GM12878 (cell line): Measurements from ENCODE around the gene CDC37L1. TPM values are rescaled to one million over a fixed set of nuclear protein-coding genes. Genes with fewer than 3 reads are reported as not detected.

Experiments
- CBX5 ChIP-seq: sonication (generic); IDR thresholded peaks from 2 replicates; pipeline ENCODE4 v1.6.1; 2016; ENCODE audit warnings: low read depth, moderate library complexity, mild to moderate bottlenecking, inconsistent platforms
- EED ChIP-seq: sonication (generic); IDR thresholded peaks from 2 replicates; pipeline ENCODE4 v1.6.1; 2016; ENCODE audit warnings: antibody characterized with exemption, low read depth
- GABPA ChIP-seq: IDR thresholded peaks from 2 replicates; pipeline ENCODE4 v1.6.1; 2014; ENCODE audit warnings: antibody characterized with exemption, low read depth, mild to moderate bottlenecking, inconsistent platforms
- HDAC6 ChIP-seq: fragments of 200-600 bp; sonication (generic); IDR thresholded peaks from one replicate; pipeline ENCODE4 v1.8.0; 2017; ENCODE audit warnings: antibody characterized with exemption; ENCODE audit not compliant: unreplicated experiment
- HSF1 ChIP-seq: fragments of 150-350 bp; IDR thresholded peaks from 2 replicates; pipeline ENCODE4 v1.6.1; 2014; ENCODE audit warnings: mild to moderate bottlenecking, low read depth, low read length
- IKZF2 ChIP-seq, 2 experiments: fragments of 450-650 bp; IDR thresholded peaks; 2 replicates each; pipeline ENCODE4 v1.6.1; 2017; ENCODE audit warnings: mild to moderate bottlenecking in 2 of 2, moderate library complexity in 2 of 2
- JUNB ChIP-seq: IDR thresholded peaks from 2 replicates; pipeline ENCODE4 v1.6.1; 2016; ENCODE audit warnings: antibody characterized with exemption, mild to moderate bottlenecking
- KDM1A ChIP-seq: fragments of 200-600 bp; sonication (generic); IDR thresholded peaks from 2 replicates; pipeline ENCODE4 v1.6.1; 2016; ENCODE audit warnings: borderline replicate concordance
- KLF5 ChIP-seq: fragments of 450-650 bp; IDR thresholded peaks from 2 replicates; pipeline ENCODE4 v1.6.1; 2014; ENCODE audit warnings: mild to moderate bottlenecking; ENCODE audit not compliant: partially characterized antibody
- NR2C1 ChIP-seq: fragments of 450-650 bp; IDR thresholded peaks from 2 replicates; pipeline ENCODE4 v1.6.1; 2017; ENCODE audit warnings: antibody characterized with exemption, mild to moderate bottlenecking, moderate library complexity
- NR2C2 ChIP-seq: IDR thresholded peaks from 2 replicates; pipeline ENCODE4 v1.6.1; 2011; ENCODE audit warnings: borderline replicate concordance, low read depth; ENCODE audit not compliant: control insufficient read depth, insufficient read length
- NR2F1 ChIP-seq: fragments of 450-650 bp; conservative IDR thresholded peaks from 2 replicates; pipeline ENCODE4 v1.6.1; 2017; ENCODE audit warnings: mild to moderate bottlenecking
- POLR2AphosphoS2 ChIP-seq: IDR thresholded peaks from 2 replicates; pipeline ENCODE4 v1.6.1; 2011; ENCODE audit warnings: low read depth, mild to moderate bottlenecking, low read length, improper control_type of control experiment, moderate library complexity
- POLR2AphosphoS5 ChIP-seq: IDR thresholded peaks from 2 replicates; pipeline ENCODE4 v1.6.1; 2011; ENCODE audit warnings: mild to moderate bottlenecking, low read length, inconsistent platforms
- RFX5 ChIP-seq: IDR thresholded peaks from 2 replicates; pipeline ENCODE4 v1.6.1; 2011; ENCODE audit warnings: low read depth, low read length, improper control_type of control experiment
- ZBED1 ChIP-seq: IDR thresholded peaks from 2 replicates; pipeline ENCODE4 v1.6.1; 2016; ENCODE audit warnings: borderline replicate concordance
- ZNF622 ChIP-seq: fragments of 450-650 bp; IDR thresholded peaks from 2 replicates; pipeline ENCODE4 v1.6.1; 2017; ENCODE audit warnings: mild to moderate bottlenecking, inconsistent platforms
- polyA plus RNA-seq, 11 experiments: library from polyadenylated mRNA; depleted of rRNA in 4 of 11; unstranded in 6 of 11; stranded (reverse) in 5 of 11; fragments of >200 nt; fragmentation: Nextera tagmentation in 4 of 11; fragmentation: Illumina TruSeq in 1 of 11; extraction: Ambion mirVana in 4 of 11; extraction: Trizol in 1 of 11; gene quantifications; 1 replicate in 1 of 11; 2 replicates in 10 of 11; pipeline versions ENCODE4 v1.2.1 to v1.2.3, GENCODE V29; 2011 to 2016; ENCODE audit warnings: inconsistent platforms in 2 of 11, missing spikeins in 2 of 11, low read depth in 1 of 11
- total RNA-seq, 4 experiments: library from RNA; depleted of rRNA in 3 of 4; stranded (reverse); fragments of >200 nt in 3 of 4; fragmentation: Illumina TruSeq in 1 of 4; extraction: Trizol in 1 of 4; gene quantifications; 2 replicates each; pipeline versions ENCODE4 v1.2.1 to v1.2.3, GENCODE V29; 2013 to 2021
- TF ChIP-seq, protein P1 (sequence below): fragments of 450-650 bp; IDR thresholded peaks from 2 replicates; pipeline ENCODE4 v1.6.1; 2014; ENCODE audit warnings: mild to moderate bottlenecking
- TF ChIP-seq, protein P2 (sequence below): IDR thresholded peaks from 2 replicates; pipeline ENCODE4 v1.6.1; 2012; ENCODE audit warnings: low read depth, low read length, improper control_type of control experiment
- TF ChIP-seq, protein P3 (sequence below): IDR thresholded peaks from 2 replicates; pipeline ENCODE4 v1.6.1; 2011; ENCODE audit warnings: low read depth, low read length, improper control_type of control experiment, borderline replicate concordance
- TF ChIP-seq, protein P4 (sequence below): fragments of 450-650 bp; IDR thresholded peaks from 2 replicates; pipeline ENCODE4 v1.6.1; 2018; ENCODE audit warnings: borderline replicate concordance, mild to moderate bottlenecking; ENCODE audit not compliant: partially characterized antibody
- TF ChIP-seq, protein P5 (sequence below): fragments of 450-650 bp; IDR thresholded peaks from 2 replicates; pipeline ENCODE4 v1.6.1; 2017; ENCODE audit warnings: borderline replicate concordance

CDC37L1 gene
- total and polyA plus RNA-seq, 10 of the 15 experiments (the other 5 are each of a cell fraction or from before 2014, with no cell fraction given) = 2.2 to 16.6 (median 8.2) TPM

GRCh38 chr9:4662108-4662988, 17.0 kb upstream of the CDC37L1 start, which contains the start of gene PLPP6 (continued):
- TF ChIP-seq NR2F1 (no peak), IKZF2 (IDR thresholded peaks at IDR 0.05) (peak; percentile 88 to 90), HSF1 (no peak), POLR2AphosphoS2 (no peak), KDM1A (no peak), HDAC6 (no peak), ZNF622 (no peak), RFX5 (no peak), NR2C2 (no peak), KLF5 (no peak), JUNB (no peak), POLR2AphosphoS5 (peak; percentile 64; the same call in 1 of the 2 replicates), NR2C1 (no peak), CBX5 (peak; percentile 78; the same call in 1 of the 2 replicates), EED (peak; percentile 86), GABPA (peak; percentile 85), ZBED1 (no peak)
- TF ChIP-seq, protein P1, sequence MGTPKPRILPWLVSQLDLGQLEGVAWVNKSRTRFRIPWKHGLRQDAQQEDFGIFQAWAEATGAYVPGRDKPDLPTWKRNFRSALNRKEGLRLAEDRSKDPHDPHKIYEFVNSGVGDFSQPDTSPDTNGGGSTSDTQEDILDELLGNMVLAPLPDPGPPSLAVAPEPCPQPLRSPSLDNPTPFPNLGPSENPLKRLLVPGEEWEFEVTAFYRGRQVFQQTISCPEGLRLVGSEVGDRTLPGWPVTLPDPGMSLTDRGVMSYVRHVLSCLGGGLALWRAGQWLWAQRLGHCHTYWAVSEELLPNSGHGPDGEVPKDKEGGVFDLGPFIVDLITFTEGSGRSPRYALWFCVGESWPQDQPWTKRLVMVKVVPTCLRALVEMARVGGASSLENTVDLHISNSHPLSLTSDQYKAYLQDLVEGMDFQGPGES = no peak; the same call in 1 of the 2 replicates
- TF ChIP-seq, protein P2, sequence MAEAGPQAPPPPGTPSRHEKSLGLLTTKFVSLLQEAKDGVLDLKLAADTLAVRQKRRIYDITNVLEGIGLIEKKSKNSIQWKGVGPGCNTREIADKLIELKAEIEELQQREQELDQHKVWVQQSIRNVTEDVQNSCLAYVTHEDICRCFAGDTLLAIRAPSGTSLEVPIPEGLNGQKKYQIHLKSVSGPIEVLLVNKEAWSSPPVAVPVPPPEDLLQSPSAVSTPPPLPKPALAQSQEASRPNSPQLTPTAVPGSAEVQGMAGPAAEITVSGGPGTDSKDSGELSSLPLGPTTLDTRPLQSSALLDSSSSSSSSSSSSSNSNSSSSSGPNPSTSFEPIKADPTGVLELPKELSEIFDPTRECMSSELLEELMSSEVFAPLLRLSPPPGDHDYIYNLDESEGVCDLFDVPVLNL = no peak
- TF ChIP-seq, protein P3, sequence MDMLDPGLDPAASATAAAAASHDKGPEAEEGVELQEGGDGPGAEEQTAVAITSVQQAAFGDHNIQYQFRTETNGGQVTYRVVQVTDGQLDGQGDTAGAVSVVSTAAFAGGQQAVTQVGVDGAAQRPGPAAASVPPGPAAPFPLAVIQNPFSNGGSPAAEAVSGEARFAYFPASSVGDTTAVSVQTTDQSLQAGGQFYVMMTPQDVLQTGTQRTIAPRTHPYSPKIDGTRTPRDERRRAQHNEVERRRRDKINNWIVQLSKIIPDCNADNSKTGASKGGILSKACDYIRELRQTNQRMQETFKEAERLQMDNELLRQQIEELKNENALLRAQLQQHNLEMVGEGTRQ = no peak
- TF ChIP-seq, protein P4, sequence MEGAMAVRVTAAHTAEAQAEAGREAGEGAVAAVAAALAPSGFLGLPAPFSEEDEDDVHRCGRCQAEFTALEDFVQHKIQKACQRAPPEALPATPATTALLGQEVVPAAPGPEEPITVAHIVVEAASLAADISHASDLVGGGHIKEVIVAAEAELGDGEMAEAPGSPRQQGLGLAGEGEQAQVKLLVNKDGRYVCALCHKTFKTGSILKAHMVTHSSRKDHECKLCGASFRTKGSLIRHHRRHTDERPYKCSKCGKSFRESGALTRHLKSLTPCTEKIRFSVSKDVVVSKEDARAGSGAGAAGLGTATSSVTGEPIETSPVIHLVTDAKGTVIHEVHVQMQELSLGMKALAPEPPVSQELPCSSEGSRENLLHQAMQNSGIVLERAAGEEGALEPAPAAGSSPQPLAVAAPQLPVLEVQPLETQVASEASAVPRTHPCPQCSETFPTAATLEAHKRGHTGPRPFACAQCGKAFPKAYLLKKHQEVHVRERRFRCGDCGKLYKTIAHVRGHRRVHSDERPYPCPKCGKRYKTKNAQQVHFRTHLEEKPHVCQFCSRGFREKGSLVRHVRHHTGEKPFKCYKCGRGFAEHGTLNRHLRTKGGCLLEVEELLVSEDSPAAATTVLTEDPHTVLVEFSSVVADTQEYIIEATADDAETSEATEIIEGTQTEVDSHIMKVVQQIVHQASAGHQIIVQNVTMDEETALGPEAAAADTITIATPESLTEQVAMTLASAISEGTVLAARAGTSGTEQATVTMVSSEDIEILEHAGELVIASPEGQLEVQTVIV = peak; percentile 75
- TF ChIP-seq, protein P5, sequence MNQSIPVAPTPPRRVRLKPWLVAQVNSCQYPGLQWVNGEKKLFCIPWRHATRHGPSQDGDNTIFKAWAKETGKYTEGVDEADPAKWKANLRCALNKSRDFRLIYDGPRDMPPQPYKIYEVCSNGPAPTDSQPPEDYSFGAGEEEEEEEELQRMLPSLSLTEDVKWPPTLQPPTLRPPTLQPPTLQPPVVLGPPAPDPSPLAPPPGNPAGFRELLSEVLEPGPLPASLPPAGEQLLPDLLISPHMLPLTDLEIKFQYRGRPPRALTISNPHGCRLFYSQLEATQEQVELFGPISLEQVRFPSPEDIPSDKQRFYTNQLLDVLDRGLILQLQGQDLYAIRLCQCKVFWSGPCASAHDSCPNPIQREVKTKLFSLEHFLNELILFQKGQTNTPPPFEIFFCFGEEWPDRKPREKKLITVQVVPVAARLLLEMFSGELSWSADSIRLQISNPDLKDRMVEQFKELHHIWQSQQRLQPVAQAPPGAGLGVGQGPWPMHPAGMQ = no peak
